Peyer's patch (tissue), 4 donors: ENCODE measurements around the gene SNX24. TPM values are rescaled to one million over a fixed set of nuclear protein-coding genes. Genes with fewer than 3 reads are reported as not detected.

ENCODE experiments used
- DNase-seq, 3 donors: peaks; one replicate each; pipeline ENCODE4 v3.0.0-alpha.2; 2017 to 2019
- H3K27ac ChIP-seq, 4 donors: fragments of 200-600 bp; sonication (generic); one replicate each; pipeline ENCODE4 v1.5.1; 2016 to 2019
- H3K27me3 ChIP-seq, 2 donors: fragments of 200-600 bp; sonication (generic); one replicate each; pipeline ENCODE4 v1.5.1; 2019
- H3K36me3 ChIP-seq, 3 donors: fragments of 200-600 bp; sonication (generic); one replicate each; pipeline ENCODE4 v1.5.1; 2016 to 2019
- H3K4me1 ChIP-seq, 4 donors: fragments of 200-600 bp; sonication (generic); one replicate each; pipeline ENCODE4 v1.5.1; 2016 to 2019
- H3K4me3 ChIP-seq, 4 donors: fragments of 200-600 bp; sonication (generic); 1 replicate in 3 of 4; 2 replicates in 1 of 4; pipeline ENCODE4 v1.5.1; 2016 to 2019; ENCODE audit warnings: mild to moderate bottlenecking in 1 of 4
- H3K9me3 ChIP-seq, 4 donors: fragments of 200-600 bp; sonication (generic); one replicate each; pipeline ENCODE4 v1.5.1; 2016 to 2019; ENCODE audit warnings: mild to moderate bottlenecking in 1 of 4
- POLR2A ChIP-seq, 2 donors: fragments of 450-650 bp; IDR thresholded peaks; one replicate each; pipeline ENCODE4 v1.5.1; 2017; ENCODE audit warnings: antibody characterized with exemption in 2 of 2, mild to moderate bottlenecking in 2 of 2, moderate library complexity in 2 of 2
- small RNA-seq, 2 donors: library from RNA; depleted of rRNA; stranded (forward); fragments of <200 nt; gene quantifications; one replicate each; pipeline ENCODE3, GENCODE V24; 2016
- total RNA-seq, 4 donors: library from RNA; depleted of rRNA; stranded (reverse); fragments of >200 nt; gene quantifications; one replicate each; pipeline ENCODE4 v1.1.0, GENCODE V29; 2016
- TF ChIP-seq, protein P1 (sequence below), 6 experiments: fragments of 450-650 bp in 4 of 6; fragments of 200-600 bp in 2 of 6; sonication (generic) in 1 of 6; IDR thresholded peaks; one replicate each; pipeline ENCODE4 v1.5.1; 2017 to 2019; ENCODE audit warnings: antibody characterized with exemption in 6 of 6, mild to moderate bottlenecking in 3 of 6, moderate library complexity in 1 of 6

The SNX24 gene
- total RNA-seq, 4 donors from 2014 or later = 19.4 to 45.5 (median 29.3) TPM

- H3K4me1 ChIP-seq = no peaks in the 10 kb centered on the region
- H3K27ac ChIP-seq = no peak overlapping the region
- TF ChIP-seq, protein P1, sequence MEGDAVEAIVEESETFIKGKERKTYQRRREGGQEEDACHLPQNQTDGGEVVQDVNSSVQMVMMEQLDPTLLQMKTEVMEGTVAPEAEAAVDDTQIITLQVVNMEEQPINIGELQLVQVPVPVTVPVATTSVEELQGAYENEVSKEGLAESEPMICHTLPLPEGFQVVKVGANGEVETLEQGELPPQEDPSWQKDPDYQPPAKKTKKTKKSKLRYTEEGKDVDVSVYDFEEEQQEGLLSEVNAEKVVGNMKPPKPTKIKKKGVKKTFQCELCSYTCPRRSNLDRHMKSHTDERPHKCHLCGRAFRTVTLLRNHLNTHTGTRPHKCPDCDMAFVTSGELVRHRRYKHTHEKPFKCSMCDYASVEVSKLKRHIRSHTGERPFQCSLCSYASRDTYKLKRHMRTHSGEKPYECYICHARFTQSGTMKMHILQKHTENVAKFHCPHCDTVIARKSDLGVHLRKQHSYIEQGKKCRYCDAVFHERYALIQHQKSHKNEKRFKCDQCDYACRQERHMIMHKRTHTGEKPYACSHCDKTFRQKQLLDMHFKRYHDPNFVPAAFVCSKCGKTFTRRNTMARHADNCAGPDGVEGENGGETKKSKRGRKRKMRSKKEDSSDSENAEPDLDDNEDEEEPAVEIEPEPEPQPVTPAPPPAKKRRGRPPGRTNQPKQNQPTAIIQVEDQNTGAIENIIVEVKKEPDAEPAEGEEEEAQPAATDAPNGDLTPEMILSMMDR (IDR thresholded peaks at IDR 0.05) = no peak
- no peak for TF ChIP-seq POLR2A (IDR thresholded peaks at IDR 0.05)
- H3K36me3 ChIP-seq = no peaks in the 10 kb centered on the region
- H3K27me3 ChIP-seq = no peaks in the 10 kb centered on the region
- no peak for DNase-seq
- no peaks in the 10 kb centered on the region for H3K9me3 ChIP-seq
- H3K4me3 ChIP-seq = no peak overlapping the region
Observed at GRCh38 chr5:123046222-123046621, 200.8 kb downstream of the SNX24 start.

DNA sequence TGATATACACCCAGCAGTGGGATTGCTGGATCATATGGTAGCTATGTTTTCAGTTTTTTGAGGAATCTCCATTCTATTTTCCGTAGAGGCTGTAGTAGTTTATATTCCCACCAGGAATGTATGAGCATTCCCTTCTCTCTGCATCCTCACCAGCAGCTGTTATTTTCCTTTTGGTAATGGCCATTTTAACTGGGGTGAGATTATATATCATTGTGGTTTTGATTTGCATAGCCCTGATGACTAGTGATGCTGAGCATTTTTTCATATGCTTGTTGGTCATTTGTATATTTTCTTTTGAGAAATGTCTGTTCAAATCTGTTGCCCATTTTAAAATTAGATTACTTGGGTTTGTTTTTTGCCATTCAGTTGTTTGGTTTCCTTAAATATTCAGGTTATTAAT lies 202.3 kb downstream of the SNX24 start:
- TF ChIP-seq POLR2A (IDR thresholded peaks at IDR 0.05) = no peak
- TF ChIP-seq, protein P1 (IDR thresholded peaks at IDR 0.05) = no peak

GRCh38 chr5:123051206-123051605 lies 205.8 kb downstream of the SNX24 start:
- H3K36me3 ChIP-seq = no peaks in the 10 kb centered on the region
- DNase-seq = no peak
- H3K4me3 ChIP-seq = no peak overlapping the region
- no peaks in the 10 kb centered on the region for H3K27me3 ChIP-seq
- H3K9me3 ChIP-seq = peaks cover 0 to 5% (median 0%) of the 10 kb centered on the region in 4 donors
- H3K4me1 ChIP-seq = no peaks in the 10 kb centered on the region
- TF ChIP-seq, protein P1 (IDR thresholded peaks at IDR 0.05) = no peak
- TF ChIP-seq POLR2A (IDR thresholded peaks at IDR 0.05) = no peak
- no peak overlapping the region for H3K27ac ChIP-seq

More for the DNA sequence above, 202.3 kb downstream of the SNX24 start:
- H3K9me3 ChIP-seq = peaks cover 0 to 5% (median 0%) of the 10 kb centered on the region in 4 donors
- H3K4me1 ChIP-seq = no peaks in the 10 kb centered on the region
- H3K36me3 ChIP-seq = no peaks in the 10 kb centered on the region
- H3K27ac ChIP-seq = no peak overlapping the region
- no peak for DNase-seq
- no peaks in the 10 kb centered on the region for H3K27me3 ChIP-seq
- H3K4me3 ChIP-seq = no peak overlapping the region

Small RNA genes lying within 50 kb of the gene (small RNA-seq; reads per million reads assigned to genes)
- gene RN7SL689P = 0 reads per million in 2 donors

Other genes starting within 250 kb of the SNX24 start
- 10 to 100 TPM; 46.1 to 97.4 (median 52.8) TPM for gene SNX2, start 70.5 kb upstream of the SNX24 start, total RNA-seq
- gene PPIC, start 191.1 kb downstream of the SNX24 start, total RNA-seq = 10 to 100 TPM in 3 of 4 donors, 1 to 10 TPM in 1; 5.0 to 50.1 (median 32.6) TPM
- 1 to 10 TPM in 1 of 4 donors, under 1 TPM in 3; 0.27 to 8.3 (median 0.51) TPM for gene PRDM6, start 243.6 kb downstream of the SNX24 start, total RNA-seq